IMR-90 (cell line): ENCODE measurements around the gene MICAL2. TPM values are rescaled to one million over a fixed set of nuclear protein-coding genes. Genes with fewer than 3 reads are reported as not detected.

Source experiments
- ATAC-seq: fragments of 200-7000 bp; cut with Tn5 transposase; 2 replicates; pipeline ENCODE4 v1.9.1; 2020; ENCODE audit warnings: low read depth, mild to moderate bottlenecking, moderate library complexity
- BruUV-seq: library from RNA; stranded (reverse); fragments of 400-500 nt; replicated peaks from 2 replicates; lab custom pipeline; 2021; lab: Mats Ljungman, UMichigan
- CTCF ChIA-PET: fragments of 300-600 bp; formaldehyde crosslinking; extraction: SDS; loops from one replicate; lab custom pipeline; 2021; ENCODE audit warnings: antibody characterized with exemption; lab: Yijun Ruan, JAX
- POLR2A ChIA-PET: fragments of 300-600 bp; sonication (Branson Sonifier 250); formaldehyde crosslinking; loops from one replicate; lab custom pipeline; 2022; ENCODE audit warnings: antibody characterized with exemption; ENCODE audit not compliant: unreplicated experiment; lab: Charles Lee
- DNase-seq: peaks from one replicate; pipeline ENCODE4 v3.0.0; 2013
- H2AFZ ChIP-seq: replicated peaks from 2 replicates; pipeline ENCODE3; 2013; ENCODE audit warnings: low read length, mild to moderate bottlenecking; ENCODE audit not compliant: poor library complexity
- H2AK5ac ChIP-seq: 2 replicates; pipeline ENCODE4 v1.6.1; 2013; ENCODE audit warnings: low read depth, low read length, inconsistent platforms
- H2AK9ac ChIP-seq: replicated peaks from 2 replicates; pipeline ENCODE3; 2013; ENCODE audit warnings: mild to moderate bottlenecking, low read depth, low read length, moderate library complexity; ENCODE audit not compliant: poor library complexity
- H2BK120ac ChIP-seq: 2 replicates; pipeline ENCODE4 v1.6.1; 2013; ENCODE audit warnings: low read depth, low read length, inconsistent platforms
- H2BK15ac ChIP-seq: 3 replicates; pipeline ENCODE4 v1.6.1; 2013; ENCODE audit warnings: low read depth, low read length, inconsistent platforms
- H2BK20ac ChIP-seq: 2 replicates; pipeline ENCODE4 v1.6.1; 2013; ENCODE audit warnings: low read depth, mild to moderate bottlenecking, inconsistent platforms, low read length, moderate library complexity
- H2BK5ac ChIP-seq: 2 replicates; pipeline ENCODE4 v1.6.1; 2013; ENCODE audit warnings: mild to moderate bottlenecking, low read depth, low read length, inconsistent platforms; ENCODE audit not compliant: poor library complexity, severe bottlenecking
- H3K14ac ChIP-seq: replicated peaks from 2 replicates; pipeline ENCODE4 v1.6.1; 2013; ENCODE audit warnings: low read depth, low read length, inconsistent platforms
- H3K18ac ChIP-seq: 2 replicates; pipeline ENCODE4 v1.6.1; 2013; ENCODE audit warnings: low read depth, low read length, control low read depth
- H3K23ac ChIP-seq: 2 replicates; pipeline ENCODE4 v1.6.1; 2013; ENCODE audit warnings: low read depth, low read length, inconsistent platforms
- H3K27ac ChIP-seq: 2 replicates; pipeline ENCODE4 v1.5.1; 2013; ENCODE audit warnings: mild to moderate bottlenecking, control low read depth, low read length; ENCODE audit not compliant: insufficient read depth
- H3K27me3 ChIP-seq: 2 replicates; pipeline ENCODE4 v1.6.1; 2013; ENCODE audit warnings: low read length; ENCODE audit not compliant: control insufficient read depth, insufficient read depth
- H3K36me3 ChIP-seq: 2 replicates; pipeline ENCODE4 v1.6.1; 2013; ENCODE audit warnings: low read length, mixed read lengths; ENCODE audit not compliant: control insufficient read depth, insufficient read depth
- H3K4ac ChIP-seq: 2 replicates; pipeline ENCODE4 v1.6.1; 2013; ENCODE audit warnings: low read depth, low read length, inconsistent platforms
- H3K4me1 ChIP-seq: 2 replicates; pipeline ENCODE4 v1.6.1; 2013; ENCODE audit warnings: low read length, mixed read lengths; ENCODE audit not compliant: control insufficient read depth, insufficient read depth
- H3K4me2 ChIP-seq: 2 replicates; pipeline ENCODE4 v1.6.1; 2013; ENCODE audit warnings: low read depth, mild to moderate bottlenecking, control low read depth, low read length, moderate library complexity
- H3K4me3 ChIP-seq: 2 replicates; pipeline ENCODE4 v1.5.1; 2013; ENCODE audit warnings: low read depth, mild to moderate bottlenecking, control low read depth, low read length, moderate library complexity; ENCODE audit not compliant: insufficient read depth
- H3K56ac ChIP-seq: 2 replicates; pipeline ENCODE4 v1.6.1; 2013; ENCODE audit warnings: low read length, inconsistent platforms; ENCODE audit not compliant: insufficient read depth; ENCODE audit errors: extremely low read depth
- H3K79me1 ChIP-seq, 2 experiments: 2 replicates each; pipeline ENCODE4 v1.6.1; 2013; ENCODE audit warnings: low read length in 2 of 2, inconsistent platforms in 1 of 2, low read depth in 1 of 2
- H3K9ac ChIP-seq: 2 replicates; pipeline ENCODE4 v1.6.1; 2013; ENCODE audit warnings: low read depth, low read length, control low read depth
- H3K9me1 ChIP-seq: 2 replicates; pipeline ENCODE4 v1.6.1; 2013; ENCODE audit warnings: low read length, inconsistent platforms; ENCODE audit not compliant: insufficient read depth
- H3K9me3 ChIP-seq: 2 replicates; pipeline ENCODE4 v1.6.1; 2013; ENCODE audit warnings: low read length; ENCODE audit not compliant: control insufficient read depth, insufficient read depth
- H4K20me1 ChIP-seq: 2 replicates; pipeline ENCODE4 v1.6.1; 2013; ENCODE audit warnings: low read length, inconsistent platforms; ENCODE audit not compliant: insufficient read depth
- H4K5ac ChIP-seq: 2 replicates; pipeline ENCODE4 v1.6.1; 2013; ENCODE audit warnings: mild to moderate bottlenecking, low read depth, low read length, control low read depth
- H4K8ac ChIP-seq, 2 experiments: 2 replicates each; pipeline ENCODE4 v1.6.1; 2013; ENCODE audit warnings: low read depth in 2 of 2, low read length in 2 of 2, control low read depth in 1 of 2, inconsistent platforms in 1 of 2
- H4K91ac ChIP-seq: 2 replicates; pipeline ENCODE4 v1.6.1; 2013; ENCODE audit warnings: low read depth, low read length, inconsistent platforms; ENCODE audit not compliant: insufficient read depth
- CHD1 ChIP-seq: IDR thresholded peaks from 2 replicates; pipeline ENCODE4 v1.6.1; 2012; ENCODE audit warnings: low read depth, low read length, improper control_type of control experiment
- CTCF ChIP-seq: conservative IDR thresholded peaks from 2 replicates; pipeline ENCODE4 v1.5.1; 2012; ENCODE audit warnings: mild to moderate bottlenecking, low read depth, low read length, improper control_type of control experiment
- ELK1 ChIP-seq: fragments of 150-350 bp; IDR thresholded peaks from 2 replicates; pipeline ENCODE4 v1.6.1; 2016; ENCODE audit warnings: low read depth, mild to moderate bottlenecking, low read length, moderate library complexity, borderline replicate concordance
- MAFK ChIP-seq: IDR thresholded peaks from 2 replicates; pipeline ENCODE4 v1.6.1; 2012; ENCODE audit warnings: low read depth, low read length, improper control_type of control experiment
- RFX5 ChIP-seq: IDR thresholded peaks from 2 replicates; pipeline ENCODE4 v1.8.0; 2012; ENCODE audit warnings: low read depth, mild to moderate bottlenecking, low read length, moderate library complexity
- WGBS, 2 experiments: methylation state at CpG; one replicate each; pipeline versions ENCODE4 v1.1.5 to v1.1.7; 2013; ENCODE audit warnings: missing lambda C conversion rate in 2 of 2; ENCODE audit not compliant: insufficient read length in 1 of 2; ENCODE audit errors: extremely low coverage in 2 of 2; 5-methylcytosine and 5-hydroxymethylcytosine counted together
- dilution Hi-C: fragments of 300-500 bp; cut with HindIII; formaldehyde crosslinking; loops from one replicate; pipeline ENCODE4 v1.14.3; 2018; ENCODE audit warnings: low sequenced_read_pairs; ENCODE audit not compliant: unreplicated experiment
- in situ Hi-C: fragments of 300-500 bp; cut with MboI; formaldehyde crosslinking; loops from 3 replicates; pipeline ENCODE4 v1.14.3; 2019; ENCODE audit warnings: low sequenced_read_pairs, inconsistent platforms, mixed read lengths
- intact Hi-C: fragments of 100-400 bp; cut with micrococcal nuclease; formaldehyde crosslinking; loops from 2 replicates; pipeline ENCODE4 v1.10.0; 2022
- polyA plus RNA-seq, 3 experiments: library from polyadenylated mRNA; depleted of rRNA; stranded (reverse); fragments of >200 nt; gene quantifications; 2 replicates each; pipeline ENCODE4 v1.2.3, GENCODE V29; 2012; ENCODE audit warnings: low replicate concordance in 1 of 3
- total RNA-seq: library from RNA; depleted of rRNA; stranded (reverse); fragments of >200 nt; gene quantifications from 2 replicates; pipeline ENCODE4 v1.2.3, GENCODE V29; 2012

Gene MICAL2
- total and polyA plus RNA-seq, 2 of the 4 experiments (the other 2 are of a cell fraction), result 170 to 336 TPM

DNA sequence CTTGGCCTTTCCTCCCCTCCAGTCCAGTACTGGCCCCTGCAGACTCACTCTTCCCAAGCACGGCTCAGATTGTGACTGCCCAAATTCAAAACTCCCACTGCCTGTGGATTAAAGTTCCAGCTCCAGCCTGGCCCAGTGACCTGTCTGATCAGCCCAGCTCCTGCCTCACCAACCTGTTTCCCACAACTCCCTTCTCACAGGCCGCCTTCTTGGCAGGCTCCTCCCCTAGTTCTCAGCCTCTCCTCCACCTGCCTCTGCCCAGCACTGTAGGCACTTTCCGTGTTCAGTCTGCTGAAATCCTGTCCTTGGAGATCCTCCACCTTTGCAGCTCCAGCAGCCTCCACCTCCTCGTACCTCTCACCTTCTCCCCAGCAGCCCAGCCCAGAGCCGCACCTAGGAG lies 68.6 kb downstream of the MICAL2 start:
- H2BK120ac ChIP-seq, result peak overlapping the region; percentile 92
- peaks cover 34% of the 10 kb centered on the region for H3K4me1 ChIP-seq
- H3K36me3 ChIP-seq, result no peaks in the 10 kb centered on the region; the same call in 1 of the 2 replicates
- peak overlapping the region; percentile 72; the same call in 1 of the 3 replicates for H2BK15ac ChIP-seq
- H3K9me3 ChIP-seq, result no peaks in the 10 kb centered on the region
- dilution Hi-C loops, result no loop called here
- H3K18ac ChIP-seq, result peak overlapping the region; percentile 63
- peak overlapping the region; percentile 74; the same call in 1 of the 2 replicates for H4K5ac ChIP-seq
- peak overlapping the region; percentile 19 to 70; a peak in 3 of 4 replicates for H4K8ac ChIP-seq
- H3K56ac ChIP-seq, result no peak overlapping the region
- H2AK9ac ChIP-seq, result no peak overlapping the region
- H3K14ac ChIP-seq, result peak overlapping the region; percentile 16
- in situ Hi-C loops, result no loop called here
- TF ChIP-seq ELK1, result no peak
- no peak for TF ChIP-seq CTCF
- no peak for TF ChIP-seq CHD1
- TF ChIP-seq MAFK, result no peak
- TF ChIP-seq RFX5, result no peak
- H2AFZ ChIP-seq, result no peak overlapping the region
- H2BK5ac ChIP-seq, result peak overlapping the region; percentile 99
- peaks cover 3% of the 10 kb centered on the region; the same call in 1 of the 2 replicates for H4K20me1 ChIP-seq
- peaks cover 17 to 69% of the 10 kb centered on the region in 2 experiments for H3K79me1 ChIP-seq
- no peak overlapping the region for H3K4me2 ChIP-seq
- no peaks in the 10 kb centered on the region for H3K27me3 ChIP-seq
- ATAC-seq (no peak), DNase-seq (no peak)
- POLR2A ChIA-PET, result no interaction called here
- intact Hi-C loops, result no loop called here
- peak overlapping the region; percentile 71 for H3K23ac ChIP-seq
- BruUV-seq, result no TSS peak
- peak overlapping the region; percentile 97 for H2AK5ac ChIP-seq
- peak overlapping the region; percentile 59 for H3K27ac ChIP-seq
- peak overlapping the region; percentile 50 for H2BK20ac ChIP-seq
- H3K4me3 ChIP-seq, result no peak overlapping the region
- peak overlapping the region; percentile 89 for H4K91ac ChIP-seq
- H3K9ac ChIP-seq, result no peak overlapping the region; the same call in 1 of the 2 replicates
- WGBS, 2 experiments, result 94% methylated on average over 2 of the region's 5 CpGs; no CpG with 5 or more reads in 1 of the 2 experiments
- H3K9me1 ChIP-seq, result peaks cover 27% of the 10 kb centered on the region
- peak overlapping the region; percentile 87 for H3K4ac ChIP-seq
- CTCF ChIA-PET, result no interaction called here
